Kidney epithelial cell (primary cell): ENCODE data around the gene ARID5B. TPM values are rescaled to one million over a fixed set of nuclear protein-coding genes. Genes with fewer than 3 reads are reported as not detected.

Source experiments
- DNase-seq: peaks from one replicate; pipeline ENCODE4 v3.0.0-alpha.2; 2010; ENCODE audit warnings: low read depth
- H3K27me3 ChIP-seq: 2 replicates; pipeline ENCODE4 v1.6.0; 2011; ENCODE audit warnings: low read length; ENCODE audit not compliant: control insufficient read depth, insufficient read depth
- H3K36me3 ChIP-seq: 2 replicates; pipeline ENCODE4 v1.5.1; 2011; ENCODE audit warnings: low read length; ENCODE audit not compliant: control insufficient read depth, insufficient read depth
- H3K4me3 ChIP-seq: 2 replicates; pipeline ENCODE4 v1.5.1; 2011; ENCODE audit warnings: low read depth, mild to moderate bottlenecking, control low read depth, low read length
- CTCF ChIP-seq: IDR thresholded peaks from 2 replicates; pipeline ENCODE4 v1.5.1; 2011; ENCODE audit warnings: mild to moderate bottlenecking, moderate library complexity, low read length, control low read depth, inconsistent platforms; ENCODE audit not compliant: insufficient read depth, poor library complexity, severe bottlenecking
- total RNA-seq: library from RNA; depleted of rRNA; stranded (reverse); fragments of >200 nt; gene quantifications from 2 replicates; pipeline ENCODE4 v1.2.3, GENCODE V29; 2015

The ARID5B gene
- total RNA-seq, 1 donor from 2014 or later, result 11.6 TPM

- DNase-seq, result no peak
Observed at GRCh38 chr10:61897671-61898434, 3.6 kb upstream of the ARID5B start.

GRCh38 chr10:61898435-61898778 lies 3.1 kb upstream of the ARID5B start:
- H3K27me3 ChIP-seq, result no peaks in the 10 kb centered on the region
- no peak overlapping the region for H3K4me3 ChIP-seq
- no peak for TF ChIP-seq CTCF
- DNase-seq, result no peak
- H3K36me3 ChIP-seq, result no peaks in the 10 kb centered on the region

More at GRCh38 chr10:61897671-61898434, 3.6 kb upstream of the ARID5B start:
- Histone ChIP-seq H3K4me3 (no peak overlapping the region), H3K36me3 (no peaks in the 10 kb centered on the region), H3K27me3 (no peaks in the 10 kb centered on the region)
- peak; percentile 43 for TF ChIP-seq CTCF

GRCh38 chr10:61899069-61899531 lies 2.4 kb upstream of the ARID5B start:
- no peak for TF ChIP-seq CTCF

GRCh38 chr10:61899663-61899996 lies 1.9 kb upstream of the ARID5B start:
- TF ChIP-seq CTCF, result no peak
- peak overlapping the region; percentile 75 for H3K4me3 ChIP-seq
- no peaks in the 10 kb centered on the region for H3K36me3 ChIP-seq
- DNase-seq, result no peak
- no peaks in the 10 kb centered on the region for H3K27me3 ChIP-seq

More at GRCh38 chr10:61899069-61899531, 2.4 kb upstream of the ARID5B start:
- Histone ChIP-seq H3K4me3 (no peak overlapping the region), H3K27me3 (no peaks in the 10 kb centered on the region), H3K36me3 (no peaks in the 10 kb centered on the region)
- DNase-seq, result no peak

GRCh38 chr10:61899997-61900828 lies 1.3 kb upstream of the ARID5B start:
- H3K27me3 ChIP-seq, result no peaks in the 10 kb centered on the region
- no peaks in the 10 kb centered on the region for H3K36me3 ChIP-seq
- peak overlapping the region; percentile 75 for H3K4me3 ChIP-seq
- TF ChIP-seq CTCF, result no peak
- DNase-seq, result no peak
